K562 (cell line): ENCODE results near the gene IMPDH2. TPM values are rescaled to one million over a fixed set of nuclear protein-coding genes. Genes with fewer than 3 reads are reported as not detected.

Experiments
- ZNF140 ChIP-seq: fragments of 250-450 bp; sonication (Bioruptor Pico); IDR thresholded peaks from 2 replicates; pipeline ENCODE4 v1.8.0; 2021; ENCODE audit warnings: moderate library complexity, mild to moderate bottlenecking, inconsistent platforms
- polyA plus RNA-seq, 8 experiments: library from polyadenylated mRNA; depleted of rRNA in 4 of 8; stranded (reverse) in 5 of 8; unstranded in 3 of 8; fragments of >200 nt; fragmentation: Nextera tagmentation in 2 of 8; fragmentation: Illumina TruSeq in 1 of 8; extraction: Ambion mirVana in 2 of 8; extraction: Trizol in 1 of 8; gene quantifications; 2 replicates each; pipeline versions ENCODE4 v1.2.1 to v1.2.3, GENCODE V29; 2011 to 2014; ENCODE audit warnings: inconsistent platforms in 1 of 8, missing spikeins in 1 of 8
- total RNA-seq, 7 experiments: library from RNA; depleted of rRNA in 6 of 7; stranded (reverse); fragments of >200 nt in 6 of 7; fragmentation: Illumina TruSeq in 2 of 7; extraction: Trizol in 2 of 7; gene quantifications; 2 replicates each; pipeline versions ENCODE4 v1.2.1 to v1.2.3, GENCODE V29; 2011 to 2021; ENCODE audit warnings: low replicate concordance in 1 of 7
- TF ChIP-seq, protein P1 (sequence below): fragments of 450-650 bp; IDR thresholded peaks from 2 replicates; pipeline ENCODE4 v1.6.1; 2016; ENCODE audit warnings: mild to moderate bottlenecking, moderate library complexity
- TF ChIP-seq, protein P2 (sequence below): sonication (generic); formaldehyde crosslinking; IDR thresholded peaks from 2 replicates; pipeline ENCODE4 v1.8.0; 2022; ENCODE audit warnings: mild to moderate bottlenecking, missing genetic modification reagents, borderline replicate concordance
- TF ChIP-seq, protein P3 (sequence below): sonication (generic); formaldehyde crosslinking; IDR thresholded peaks from 2 replicates; pipeline ENCODE4 v1.8.0; 2022; ENCODE audit warnings: mild to moderate bottlenecking, missing genetic modification reagents

IMPDH2 gene
- total and polyA plus RNA-seq, 9 of the 15 experiments (the other 6 are each of a cell fraction or from before 2014, with no cell fraction given): 318 to 507 (median 366) TPM

DNA sequence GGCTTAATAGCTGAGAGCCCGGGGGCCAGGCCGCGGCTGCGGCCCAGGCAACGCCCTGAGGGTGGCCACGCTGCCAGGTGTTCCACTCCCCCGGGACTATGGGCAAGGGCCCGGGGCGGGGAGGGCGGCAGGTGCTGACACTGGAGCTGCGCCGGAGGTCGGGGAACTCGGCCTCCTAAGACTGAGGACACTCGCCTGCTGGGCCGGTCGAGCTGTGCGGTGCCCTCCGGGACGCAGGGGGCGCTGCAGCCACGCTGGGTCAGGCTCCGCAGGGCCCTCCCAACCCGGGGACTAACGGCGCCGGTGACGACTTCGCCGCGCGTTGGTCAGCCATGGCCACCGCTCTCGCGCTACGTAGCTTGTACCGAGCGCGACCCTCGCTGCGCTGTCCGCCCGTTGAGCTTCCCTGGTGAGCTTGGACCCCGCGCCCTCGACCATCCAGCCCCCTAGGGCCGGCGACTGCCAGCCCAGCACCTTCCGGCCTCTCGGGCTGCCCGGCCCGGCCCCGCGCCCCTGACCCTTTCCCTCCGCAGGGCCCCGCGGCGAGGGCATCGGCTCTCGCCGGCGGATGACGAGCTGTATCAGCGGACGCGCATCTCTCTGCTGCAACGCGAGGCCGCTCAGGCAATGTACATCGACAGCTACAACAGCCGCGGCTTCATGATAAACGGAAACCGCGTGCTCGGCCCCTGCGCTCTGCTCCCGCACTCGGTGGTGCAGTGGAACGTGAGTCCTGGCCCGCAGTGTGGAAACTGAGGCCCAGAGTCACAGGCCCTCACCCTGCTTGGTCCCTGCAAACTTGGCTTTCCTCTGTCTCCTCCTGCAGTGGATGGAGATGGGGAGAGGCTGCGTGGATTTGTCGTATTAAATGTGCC is 7.1 kb downstream of the IMPDH2 start, which contains the start of gene NDUFAF3 (continued):
- TF ChIP-seq, protein P1, sequence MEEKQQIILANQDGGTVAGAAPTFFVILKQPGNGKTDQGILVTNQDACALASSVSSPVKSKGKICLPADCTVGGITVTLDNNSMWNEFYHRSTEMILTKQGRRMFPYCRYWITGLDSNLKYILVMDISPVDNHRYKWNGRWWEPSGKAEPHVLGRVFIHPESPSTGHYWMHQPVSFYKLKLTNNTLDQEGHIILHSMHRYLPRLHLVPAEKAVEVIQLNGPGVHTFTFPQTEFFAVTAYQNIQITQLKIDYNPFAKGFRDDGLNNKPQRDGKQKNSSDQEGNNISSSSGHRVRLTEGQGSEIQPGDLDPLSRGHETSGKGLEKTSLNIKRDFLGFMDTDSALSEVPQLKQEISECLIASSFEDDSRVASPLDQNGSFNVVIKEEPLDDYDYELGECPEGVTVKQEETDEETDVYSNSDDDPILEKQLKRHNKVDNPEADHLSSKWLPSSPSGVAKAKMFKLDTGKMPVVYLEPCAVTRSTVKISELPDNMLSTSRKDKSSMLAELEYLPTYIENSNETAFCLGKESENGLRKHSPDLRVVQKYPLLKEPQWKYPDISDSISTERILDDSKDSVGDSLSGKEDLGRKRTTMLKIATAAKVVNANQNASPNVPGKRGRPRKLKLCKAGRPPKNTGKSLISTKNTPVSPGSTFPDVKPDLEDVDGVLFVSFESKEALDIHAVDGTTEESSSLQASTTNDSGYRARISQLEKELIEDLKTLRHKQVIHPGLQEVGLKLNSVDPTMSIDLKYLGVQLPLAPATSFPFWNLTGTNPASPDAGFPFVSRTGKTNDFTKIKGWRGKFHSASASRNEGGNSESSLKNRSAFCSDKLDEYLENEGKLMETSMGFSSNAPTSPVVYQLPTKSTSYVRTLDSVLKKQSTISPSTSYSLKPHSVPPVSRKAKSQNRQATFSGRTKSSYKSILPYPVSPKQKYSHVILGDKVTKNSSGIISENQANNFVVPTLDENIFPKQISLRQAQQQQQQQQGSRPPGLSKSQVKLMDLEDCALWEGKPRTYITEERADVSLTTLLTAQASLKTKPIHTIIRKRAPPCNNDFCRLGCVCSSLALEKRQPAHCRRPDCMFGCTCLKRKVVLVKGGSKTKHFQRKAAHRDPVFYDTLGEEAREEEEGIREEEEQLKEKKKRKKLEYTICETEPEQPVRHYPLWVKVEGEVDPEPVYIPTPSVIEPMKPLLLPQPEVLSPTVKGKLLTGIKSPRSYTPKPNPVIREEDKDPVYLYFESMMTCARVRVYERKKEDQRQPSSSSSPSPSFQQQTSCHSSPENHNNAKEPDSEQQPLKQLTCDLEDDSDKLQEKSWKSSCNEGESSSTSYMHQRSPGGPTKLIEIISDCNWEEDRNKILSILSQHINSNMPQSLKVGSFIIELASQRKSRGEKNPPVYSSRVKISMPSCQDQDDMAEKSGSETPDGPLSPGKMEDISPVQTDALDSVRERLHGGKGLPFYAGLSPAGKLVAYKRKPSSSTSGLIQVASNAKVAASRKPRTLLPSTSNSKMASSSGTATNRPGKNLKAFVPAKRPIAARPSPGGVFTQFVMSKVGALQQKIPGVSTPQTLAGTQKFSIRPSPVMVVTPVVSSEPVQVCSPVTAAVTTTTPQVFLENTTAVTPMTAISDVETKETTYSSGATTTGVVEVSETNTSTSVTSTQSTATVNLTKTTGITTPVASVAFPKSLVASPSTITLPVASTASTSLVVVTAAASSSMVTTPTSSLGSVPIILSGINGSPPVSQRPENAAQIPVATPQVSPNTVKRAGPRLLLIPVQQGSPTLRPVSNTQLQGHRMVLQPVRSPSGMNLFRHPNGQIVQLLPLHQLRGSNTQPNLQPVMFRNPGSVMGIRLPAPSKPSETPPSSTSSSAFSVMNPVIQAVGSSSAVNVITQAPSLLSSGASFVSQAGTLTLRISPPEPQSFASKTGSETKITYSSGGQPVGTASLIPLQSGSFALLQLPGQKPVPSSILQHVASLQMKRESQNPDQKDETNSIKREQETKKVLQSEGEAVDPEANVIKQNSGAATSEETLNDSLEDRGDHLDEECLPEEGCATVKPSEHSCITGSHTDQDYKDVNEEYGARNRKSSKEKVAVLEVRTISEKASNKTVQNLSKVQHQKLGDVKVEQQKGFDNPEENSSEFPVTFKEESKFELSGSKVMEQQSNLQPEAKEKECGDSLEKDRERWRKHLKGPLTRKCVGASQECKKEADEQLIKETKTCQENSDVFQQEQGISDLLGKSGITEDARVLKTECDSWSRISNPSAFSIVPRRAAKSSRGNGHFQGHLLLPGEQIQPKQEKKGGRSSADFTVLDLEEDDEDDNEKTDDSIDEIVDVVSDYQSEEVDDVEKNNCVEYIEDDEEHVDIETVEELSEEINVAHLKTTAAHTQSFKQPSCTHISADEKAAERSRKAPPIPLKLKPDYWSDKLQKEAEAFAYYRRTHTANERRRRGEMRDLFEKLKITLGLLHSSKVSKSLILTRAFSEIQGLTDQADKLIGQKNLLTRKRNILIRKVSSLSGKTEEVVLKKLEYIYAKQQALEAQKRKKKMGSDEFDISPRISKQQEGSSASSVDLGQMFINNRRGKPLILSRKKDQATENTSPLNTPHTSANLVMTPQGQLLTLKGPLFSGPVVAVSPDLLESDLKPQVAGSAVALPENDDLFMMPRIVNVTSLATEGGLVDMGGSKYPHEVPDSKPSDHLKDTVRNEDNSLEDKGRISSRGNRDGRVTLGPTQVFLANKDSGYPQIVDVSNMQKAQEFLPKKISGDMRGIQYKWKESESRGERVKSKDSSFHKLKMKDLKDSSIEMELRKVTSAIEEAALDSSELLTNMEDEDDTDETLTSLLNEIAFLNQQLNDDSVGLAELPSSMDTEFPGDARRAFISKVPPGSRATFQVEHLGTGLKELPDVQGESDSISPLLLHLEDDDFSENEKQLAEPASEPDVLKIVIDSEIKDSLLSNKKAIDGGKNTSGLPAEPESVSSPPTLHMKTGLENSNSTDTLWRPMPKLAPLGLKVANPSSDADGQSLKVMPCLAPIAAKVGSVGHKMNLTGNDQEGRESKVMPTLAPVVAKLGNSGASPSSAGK: peak; percentile 67; the same call in 1 of the 2 replicates
- TF ChIP-seq ZNF140 (CRISPR knock-in tag): no peak
- TF ChIP-seq, protein P2, sequence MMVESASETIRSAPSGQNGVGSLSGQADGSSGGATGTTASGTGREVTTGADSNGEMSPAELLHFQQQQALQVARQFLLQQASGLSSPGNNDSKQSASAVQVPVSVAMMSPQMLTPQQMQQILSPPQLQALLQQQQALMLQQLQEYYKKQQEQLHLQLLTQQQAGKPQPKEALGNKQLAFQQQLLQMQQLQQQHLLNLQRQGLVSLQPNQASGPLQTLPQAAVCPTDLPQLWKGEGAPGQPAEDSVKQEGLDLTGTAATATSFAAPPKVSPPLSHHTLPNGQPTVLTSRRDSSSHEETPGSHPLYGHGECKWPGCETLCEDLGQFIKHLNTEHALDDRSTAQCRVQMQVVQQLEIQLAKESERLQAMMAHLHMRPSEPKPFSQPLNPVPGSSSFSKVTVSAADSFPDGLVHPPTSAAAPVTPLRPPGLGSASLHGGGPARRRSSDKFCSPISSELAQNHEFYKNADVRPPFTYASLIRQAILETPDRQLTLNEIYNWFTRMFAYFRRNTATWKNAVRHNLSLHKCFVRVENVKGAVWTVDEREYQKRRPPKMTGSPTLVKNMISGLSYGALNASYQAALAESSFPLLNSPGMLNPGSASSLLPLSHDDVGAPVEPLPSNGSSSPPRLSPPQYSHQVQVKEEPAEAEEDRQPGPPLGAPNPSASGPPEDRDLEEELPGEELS (CRISPR knock-in tag): no peak
- TF ChIP-seq, protein P3, sequence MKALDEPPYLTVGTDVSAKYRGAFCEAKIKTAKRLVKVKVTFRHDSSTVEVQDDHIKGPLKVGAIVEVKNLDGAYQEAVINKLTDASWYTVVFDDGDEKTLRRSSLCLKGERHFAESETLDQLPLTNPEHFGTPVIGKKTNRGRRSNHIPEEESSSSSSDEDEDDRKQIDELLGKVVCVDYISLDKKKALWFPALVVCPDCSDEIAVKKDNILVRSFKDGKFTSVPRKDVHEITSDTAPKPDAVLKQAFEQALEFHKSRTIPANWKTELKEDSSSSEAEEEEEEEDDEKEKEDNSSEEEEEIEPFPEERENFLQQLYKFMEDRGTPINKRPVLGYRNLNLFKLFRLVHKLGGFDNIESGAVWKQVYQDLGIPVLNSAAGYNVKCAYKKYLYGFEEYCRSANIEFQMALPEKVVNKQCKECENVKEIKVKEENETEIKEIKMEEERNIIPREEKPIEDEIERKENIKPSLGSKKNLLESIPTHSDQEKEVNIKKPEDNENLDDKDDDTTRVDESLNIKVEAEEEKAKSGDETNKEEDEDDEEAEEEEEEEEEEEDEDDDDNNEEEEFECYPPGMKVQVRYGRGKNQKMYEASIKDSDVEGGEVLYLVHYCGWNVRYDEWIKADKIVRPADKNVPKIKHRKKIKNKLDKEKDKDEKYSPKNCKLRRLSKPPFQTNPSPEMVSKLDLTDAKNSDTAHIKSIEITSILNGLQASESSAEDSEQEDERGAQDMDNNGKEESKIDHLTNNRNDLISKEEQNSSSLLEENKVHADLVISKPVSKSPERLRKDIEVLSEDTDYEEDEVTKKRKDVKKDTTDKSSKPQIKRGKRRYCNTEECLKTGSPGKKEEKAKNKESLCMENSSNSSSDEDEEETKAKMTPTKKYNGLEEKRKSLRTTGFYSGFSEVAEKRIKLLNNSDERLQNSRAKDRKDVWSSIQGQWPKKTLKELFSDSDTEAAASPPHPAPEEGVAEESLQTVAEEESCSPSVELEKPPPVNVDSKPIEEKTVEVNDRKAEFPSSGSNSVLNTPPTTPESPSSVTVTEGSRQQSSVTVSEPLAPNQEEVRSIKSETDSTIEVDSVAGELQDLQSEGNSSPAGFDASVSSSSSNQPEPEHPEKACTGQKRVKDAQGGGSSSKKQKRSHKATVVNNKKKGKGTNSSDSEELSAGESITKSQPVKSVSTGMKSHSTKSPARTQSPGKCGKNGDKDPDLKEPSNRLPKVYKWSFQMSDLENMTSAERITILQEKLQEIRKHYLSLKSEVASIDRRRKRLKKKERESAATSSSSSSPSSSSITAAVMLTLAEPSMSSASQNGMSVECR: peak; percentile 75; the same call in 1 of the 2 replicates
